IgD-negative memory B cell (primary cell): ENCODE measurements around the gene ZC3H14. TPM values are rescaled to one million over a fixed set of nuclear protein-coding genes. Genes with fewer than 3 reads are reported as not detected.

Source experiments
- H3K27ac Mint-ChIP-seq, 3 donors: one replicate each; pipeline ENCODE4 v1.8.0; 2020 to 2022; ENCODE audit warnings: mild to moderate bottlenecking in 3 of 3, mixed read lengths in 3 of 3, moderate library complexity in 1 of 3
- H3K27me3 Mint-ChIP-seq: one replicate; pipeline ENCODE4 v1.8.0; 2021; ENCODE audit warnings: mixed read lengths
- H3K36me3 Mint-ChIP-seq: one replicate; pipeline ENCODE4 v1.8.0; 2020; ENCODE audit warnings: mild to moderate bottlenecking, mixed read lengths
- H3K4me1 Mint-ChIP-seq, 3 donors: one replicate each; pipeline ENCODE4 v1.8.0; 2020 to 2022; ENCODE audit warnings: mixed read lengths in 3 of 3, mild to moderate bottlenecking in 1 of 3
- H3K4me3 Mint-ChIP-seq, 4 donors: one replicate each; pipeline ENCODE4 v1.8.0; 2020 to 2022; ENCODE audit warnings: mild to moderate bottlenecking in 4 of 4, mixed read lengths in 4 of 4, moderate library complexity in 3 of 4
- H3K9me3 Mint-ChIP-seq, 3 donors: one replicate each; pipeline ENCODE4 v1.8.0; 2020 to 2021; ENCODE audit warnings: mixed read lengths in 3 of 3, mild to moderate bottlenecking in 1 of 3
- polyA plus RNA-seq: library from polyadenylated mRNA; unstranded; fragments of 300-500 nt; fragmentation: Illumina TruSeq; gene quantifications from one replicate; pipeline ENCODE4 v1.2.3, GENCODE V29; 2021

Gene ZC3H14
- polyA plus RNA-seq, 1 donor from 2014 or later = 45.4 TPM

DNA sequence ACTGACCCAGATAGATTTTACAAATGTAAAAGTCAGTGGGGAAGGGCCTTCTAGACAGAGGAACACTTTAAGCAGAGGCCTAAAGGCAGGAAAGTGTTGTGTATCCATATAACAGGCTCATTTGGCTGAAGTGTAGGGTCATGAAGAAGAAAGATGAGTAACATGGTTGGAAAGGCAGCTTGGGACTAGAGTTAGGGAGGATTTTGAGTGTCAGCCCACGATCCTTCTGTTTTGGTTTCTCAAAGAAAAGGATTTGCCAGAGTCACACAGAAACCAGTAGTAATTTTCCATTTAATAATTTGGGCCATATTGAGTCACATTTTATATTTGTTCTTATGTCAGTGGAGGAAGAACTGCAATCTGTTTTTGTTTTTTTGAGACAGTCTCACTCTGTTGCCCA lies 76.4 kb downstream of the ZC3H14 start:
- H3K27ac Mint-ChIP-seq = no peak overlapping the region
- no peaks in the 10 kb centered on the region for H3K4me1 Mint-ChIP-seq
- H3K4me3 Mint-ChIP-seq = no peak overlapping the region
- peaks cover 2 to 24% (median 6%) of the 10 kb centered on the region in 3 donors for H3K9me3 Mint-ChIP-seq
- H3K36me3 Mint-ChIP-seq = peaks cover 17% of the 10 kb centered on the region
- H3K27me3 Mint-ChIP-seq = no peaks in the 10 kb centered on the region

DNA sequence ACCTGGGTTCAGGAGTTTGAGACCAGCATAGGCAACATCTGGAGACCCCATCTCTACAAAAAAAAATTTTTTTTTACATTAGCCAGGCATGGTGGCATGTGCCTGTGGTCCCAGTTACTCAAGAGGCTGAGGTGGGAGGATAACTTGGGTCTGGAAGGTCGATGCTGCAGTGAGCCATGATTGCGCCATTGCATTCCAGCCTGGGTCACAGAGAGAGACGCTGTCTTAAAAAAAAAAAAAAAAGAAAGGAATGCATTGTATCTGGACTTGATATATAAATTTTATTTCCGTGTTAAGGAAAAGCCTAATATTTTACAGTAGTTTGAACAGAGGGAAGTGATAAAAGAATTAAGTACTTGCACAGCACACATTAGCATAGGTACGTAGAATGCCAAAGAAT lies 97.2 kb downstream of the ZC3H14 start:
- no peaks in the 10 kb centered on the region for H3K4me1 Mint-ChIP-seq
- H3K27ac Mint-ChIP-seq = no peak overlapping the region
- no peaks in the 10 kb centered on the region for H3K27me3 Mint-ChIP-seq
- H3K36me3 Mint-ChIP-seq = peaks cover 17% of the 10 kb centered on the region
- H3K9me3 Mint-ChIP-seq = peaks cover 0 to 6% (median 0%) of the 10 kb centered on the region in 3 donors
- no peak overlapping the region for H3K4me3 Mint-ChIP-seq

GRCh38 chr14:88667555-88668273 lies 104.9 kb downstream of the ZC3H14 start:
- H3K27ac Mint-ChIP-seq = peak overlapping the region in 1 of 3 donors; percentile 72
- H3K27me3 Mint-ChIP-seq = no peaks in the 10 kb centered on the region
- H3K4me3 Mint-ChIP-seq = peak overlapping the region in 3 of 4 donors; percentile 18 to 90 (median 90)
- peaks cover 12% of the 10 kb centered on the region for H3K36me3 Mint-ChIP-seq
- peaks cover 12 to 17% (median 15%) of the 10 kb centered on the region in 3 donors for H3K4me1 Mint-ChIP-seq
- H3K9me3 Mint-ChIP-seq = peaks cover 2 to 12% (median 4%) of the 10 kb centered on the region in 3 donors

- Mint-ChIP-seq H3K4me1 (peaks cover 12 to 17% (median 15%) of the 10 kb centered on the region in 3 donors), H3K36me3 (peaks cover 18% of the 10 kb centered on the region), H3K9me3 (peaks cover 2 to 12% (median 4%) of the 10 kb centered on the region in 3 donors), H3K27me3 (no peaks in the 10 kb centered on the region), H3K4me3 (peak overlapping the region in 3 of 4 donors; percentile 18 to 90 (median 69)), H3K27ac (peak overlapping the region in 1 of 3 donors; percentile 72)
Measured at GRCh38 chr14:88668448-88669116, 105.7 kb downstream of the ZC3H14 start.

GRCh38 chr14:88669346-88669745 lies 106.5 kb downstream of the ZC3H14 start:
- Mint-ChIP-seq H3K4me1 (peaks cover 12 to 17% (median 15%) of the 10 kb centered on the region in 3 donors), H3K4me3 (no peak overlapping the region), H3K9me3 (peaks cover 2 to 12% (median 4%) of the 10 kb centered on the region in 3 donors), H3K27me3 (no peaks in the 10 kb centered on the region), H3K36me3 (peaks cover 19% of the 10 kb centered on the region), H3K27ac (no peak overlapping the region)

Other genes with a start within 250 kb of the ZC3H14 start
- gene KCNK10, start 239.8 kb upstream of the ZC3H14 start, polyA plus RNA-seq = not detected
- 1.8 TPM for gene SPATA7, start 177.4 kb upstream of the ZC3H14 start, polyA plus RNA-seq
- gene PTPN21, start 8.0 kb upstream of the ZC3H14 start, polyA plus RNA-seq = not detected
- 0.61 TPM for gene EML5, start 229.9 kb downstream of the ZC3H14 start, polyA plus RNA-seq